Left ventricle myocardium inferior (tissue), 1 donor: Measurements from ENCODE around the gene EPHA8. TPM values are rescaled to one million over a fixed set of nuclear protein-coding genes. Genes with fewer than 3 reads are reported as not detected.

Source experiments
- DNase-seq: peaks from one replicate; pipeline ENCODE4 v3.0.0-alpha.2; 2020
- H3K27ac ChIP-seq: fragments of 200-600 bp; replicated peaks from 2 replicates; pipeline ENCODE4 v1.8.0; 2021
- H3K27me3 ChIP-seq: fragments of 200-600 bp; 2 replicates; pipeline ENCODE4 v1.8.0; 2021; ENCODE audit warnings: low read depth
- H3K36me3 ChIP-seq: fragments of 200-600 bp; 2 replicates; pipeline ENCODE4 v1.8.0; 2021
- H3K4me1 ChIP-seq: fragments of 200-600 bp; 2 replicates; pipeline ENCODE4 v1.8.0; 2021
- H3K4me3 ChIP-seq: fragments of 200-600 bp; 2 replicates; pipeline ENCODE4 v1.8.0; 2021; ENCODE audit warnings: mild to moderate bottlenecking, moderate library complexity
- H3K9me3 ChIP-seq: fragments of 200-600 bp; replicated peaks from 2 replicates; pipeline ENCODE4 v1.8.0; 2021
- CTCF ChIP-seq: fragments of 200-600 bp; IDR thresholded peaks from 2 replicates; pipeline ENCODE4 v1.8.0; 2021; ENCODE audit warnings: antibody characterized with exemption, mild to moderate bottlenecking, borderline replicate concordance
- intact Hi-C: fragments of 100-400 bp; cut with micrococcal nuclease; formaldehyde crosslinking; loops from one replicate; pipeline ENCODE4 v1.11.0; 2022
- total RNA-seq: library from RNA; stranded (reverse); fragmentation: NEBNext Ultra II Directional; extraction: Animal tissue kit (Norgen Biotek cat#: 25700); gene quantifications from one replicate; pipeline ENCODE4 v1.2.1, GENCODE V29; 2021
- donor health status: DM: no; HTN: yes; CAD: no; lungs with severe emphysema.

Gene EPHA8
- total RNA-seq, 1 donor from 2014 or later = not detected

GRCh38 chr1:22521692-22522091 lies 41.6 kb upstream of the EPHA8 start:
- no peak for TF ChIP-seq CTCF
- Histone ChIP-seq H3K27me3 (no peaks in the 10 kb centered on the region), H3K27ac (no peak overlapping the region), H3K9me3 (no peaks in the 10 kb centered on the region), H3K4me1 (no peaks in the 10 kb centered on the region), H3K36me3 (peaks cover 97% of the 10 kb centered on the region), H3K4me3 (no peak overlapping the region)
- DNase-seq = no peak
- intact Hi-C loops = no loop called here

- intact Hi-C loops = no loop called here
- H3K27ac ChIP-seq = no peak overlapping the region
- no peaks in the 10 kb centered on the region for H3K9me3 ChIP-seq
- H3K36me3 ChIP-seq = peaks cover 97% of the 10 kb centered on the region
- no peaks in the 10 kb centered on the region for H3K4me1 ChIP-seq
- no peak for TF ChIP-seq CTCF
- no peaks in the 10 kb centered on the region for H3K27me3 ChIP-seq
- no peak for DNase-seq
- no peak overlapping the region for H3K4me3 ChIP-seq
These were observed 41.0 kb upstream of the EPHA8 start for GRCh38 chr1:22522221-22522743.

- intact Hi-C loops = no loop called here
These were observed 38.8 kb upstream of the EPHA8 start for GRCh38 chr1:22524481-22524880.

GRCh38 chr1:22525211-22525610 lies 38.1 kb upstream of the EPHA8 start:
- TF ChIP-seq CTCF = no peak
- Histone ChIP-seq H3K9me3 (no peaks in the 10 kb centered on the region), H3K27me3 (no peaks in the 10 kb centered on the region), H3K4me3 (no peak overlapping the region), H3K27ac (no peak overlapping the region), H3K4me1 (peaks cover 5% of the 10 kb centered on the region), H3K36me3 (peaks cover 76% of the 10 kb centered on the region)
- intact Hi-C loops = no loop called here
- DNase-seq = no peak

More at GRCh38 chr1:22524481-22524880, 38.8 kb upstream of the EPHA8 start:
- no peak for TF ChIP-seq CTCF
- Histone ChIP-seq H3K27me3 (no peaks in the 10 kb centered on the region), H3K27ac (no peak overlapping the region), H3K4me3 (no peak overlapping the region), H3K4me1 (no peaks in the 10 kb centered on the region), H3K36me3 (peaks cover 83% of the 10 kb centered on the region), H3K9me3 (no peaks in the 10 kb centered on the region)
- DNase-seq = no peak

GRCh38 chr1:22525646-22526045 lies 37.6 kb upstream of the EPHA8 start:
- Histone ChIP-seq H3K9me3 (no peaks in the 10 kb centered on the region), H3K36me3 (peaks cover 71% of the 10 kb centered on the region), H3K4me3 (no peak overlapping the region), H3K4me1 (peaks cover 10% of the 10 kb centered on the region), H3K27ac (no peak overlapping the region), H3K27me3 (no peaks in the 10 kb centered on the region)
- no peak for DNase-seq
- intact Hi-C loops = no loop called here
- TF ChIP-seq CTCF = no peak
